ENCODE data around the gene SCN4B.
"Not testable (repeated sequence)": the region's sequence is repeated elsewhere in the genome, so short reads cannot be mapped to it uniquely, and the experiment has no call there.

Gene SCN4B, protein sequence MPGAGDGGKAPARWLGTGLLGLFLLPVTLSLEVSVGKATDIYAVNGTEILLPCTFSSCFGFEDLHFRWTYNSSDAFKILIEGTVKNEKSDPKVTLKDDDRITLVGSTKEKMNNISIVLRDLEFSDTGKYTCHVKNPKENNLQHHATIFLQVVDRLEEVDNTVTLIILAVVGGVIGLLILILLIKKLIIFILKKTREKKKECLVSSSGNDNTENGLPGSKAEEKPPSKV

DNA sequence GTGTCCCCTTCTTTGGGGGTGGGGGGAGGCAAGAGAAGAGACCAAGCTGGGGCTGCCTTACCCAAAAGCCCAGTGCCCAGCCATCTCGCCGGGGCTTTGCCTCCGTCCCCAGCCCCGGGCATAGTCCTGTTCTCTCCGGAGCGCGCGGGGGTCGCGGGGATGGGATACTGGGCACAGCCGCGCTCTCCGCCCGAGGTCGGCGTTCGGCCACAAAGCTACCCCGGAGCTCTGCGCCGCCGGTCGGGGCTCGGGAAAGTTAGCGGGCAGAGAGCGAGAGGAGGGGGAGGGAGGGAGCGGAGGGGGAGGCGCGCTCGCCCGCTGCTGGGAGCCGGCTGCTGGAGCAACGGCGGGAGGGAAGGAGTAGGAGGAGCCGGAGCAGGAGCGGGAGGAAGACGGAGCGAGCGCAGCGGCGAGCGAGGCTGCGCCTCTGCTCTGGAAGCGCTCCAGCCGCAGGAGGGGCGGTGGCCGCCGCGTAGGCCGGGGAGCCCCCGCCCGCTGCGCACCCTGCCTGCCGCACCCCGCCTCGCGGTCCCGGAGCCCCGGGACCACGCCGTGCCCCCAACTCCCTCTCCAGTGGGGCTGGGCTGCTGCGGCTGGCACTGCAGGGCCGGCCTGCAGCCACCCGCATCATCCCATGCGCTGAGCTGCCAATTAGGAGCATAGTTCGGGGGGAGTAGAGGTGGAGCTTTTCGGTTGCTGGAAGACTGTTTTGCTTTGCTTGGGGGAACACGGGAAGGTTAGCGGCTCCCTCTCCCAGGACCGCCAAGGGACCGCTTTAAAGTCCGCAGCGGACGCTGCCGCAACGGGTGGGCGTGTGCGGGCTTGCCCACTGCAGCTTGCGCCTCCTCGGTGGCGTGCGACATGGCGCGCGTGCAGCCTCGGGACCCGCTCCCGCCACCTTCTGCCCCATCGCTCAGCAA lies at the start of gene SCN4B:
TSS of gene SCN4B (minus strand) at position 272 of the 920 bp plus-strand sequence. CDS start at position 122, 150 bp downstream.
- no peak for DNase-seq

DNA sequence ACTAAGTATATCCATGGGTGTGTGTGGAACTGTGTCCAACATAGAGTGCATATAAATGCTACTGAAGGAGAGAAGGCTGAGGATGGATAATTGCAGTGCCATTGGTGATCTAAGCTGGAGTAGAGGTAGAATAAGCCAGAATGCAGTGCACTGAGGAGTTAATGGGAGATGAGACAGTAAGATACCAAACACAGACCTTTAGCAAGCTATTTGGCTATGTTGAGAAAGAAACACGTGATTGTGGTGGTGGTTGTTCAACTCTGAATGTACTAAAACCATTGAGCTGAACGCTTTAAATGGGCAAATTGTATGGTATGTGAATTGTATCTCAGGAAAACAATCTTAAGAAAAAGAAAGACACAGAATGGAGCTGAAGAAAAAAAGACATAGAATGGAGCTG lies 49.3 kb upstream of the SCN4B start:
- DNase-seq, result no peak

DNA sequence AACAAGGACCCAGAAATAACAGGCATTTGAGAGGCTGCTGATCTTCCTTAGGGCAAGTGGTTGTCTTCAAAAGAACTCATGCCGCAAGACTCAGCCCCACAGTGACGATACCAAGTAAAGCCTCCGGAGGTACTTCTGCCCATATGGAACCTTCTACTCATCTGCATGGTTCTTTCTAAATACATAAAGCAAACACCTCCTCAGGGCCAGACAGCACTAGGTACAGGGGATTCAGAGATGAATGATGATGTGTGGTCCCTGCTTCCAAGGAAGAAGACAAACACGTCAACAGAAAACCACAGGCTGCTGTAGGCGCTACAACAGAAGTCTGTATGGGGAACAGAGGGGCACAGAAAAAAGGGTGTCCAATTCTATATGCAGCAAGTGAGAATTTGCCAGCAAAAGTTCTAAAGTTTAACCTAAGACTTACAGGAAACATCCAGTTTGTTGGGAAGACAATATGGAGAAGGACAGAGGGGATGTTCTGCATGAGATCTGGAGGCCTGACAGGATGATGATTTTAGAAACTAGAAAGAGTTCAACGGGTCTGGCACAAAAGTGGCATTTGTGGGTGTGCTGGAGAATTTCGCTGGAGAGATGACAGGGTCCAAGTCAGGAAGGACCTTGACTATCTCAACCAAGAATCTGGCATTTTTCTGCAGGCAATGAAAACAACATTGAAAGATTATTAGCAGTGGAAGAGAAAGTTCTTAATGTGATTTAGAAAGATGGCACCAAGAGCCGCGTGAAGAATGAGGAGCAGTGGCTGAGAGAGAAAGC lies 48.5 kb upstream of the SCN4B start:
- peak; percentile 64 for DNase-seq

DNA sequence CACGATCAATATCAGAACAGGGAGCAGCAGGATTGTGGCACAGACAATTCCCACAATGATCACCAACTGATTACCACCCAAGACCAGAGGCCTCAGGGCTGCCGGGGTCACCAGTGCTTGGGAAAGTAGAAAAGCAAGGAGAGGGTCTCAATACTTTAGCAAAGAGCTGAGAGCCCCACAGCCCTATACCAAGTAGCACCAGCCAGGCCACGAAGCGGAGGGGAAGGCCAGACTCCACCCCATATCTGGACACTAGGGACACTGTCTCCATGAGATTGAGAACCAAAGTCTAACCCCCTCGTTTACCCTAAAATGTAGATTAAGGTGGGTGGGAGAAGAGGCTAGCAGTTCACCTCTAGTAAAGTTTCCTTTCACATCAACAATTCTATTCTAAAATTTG lies 47.9 kb upstream of the SCN4B start:
- no peak for DNase-seq

DNA sequence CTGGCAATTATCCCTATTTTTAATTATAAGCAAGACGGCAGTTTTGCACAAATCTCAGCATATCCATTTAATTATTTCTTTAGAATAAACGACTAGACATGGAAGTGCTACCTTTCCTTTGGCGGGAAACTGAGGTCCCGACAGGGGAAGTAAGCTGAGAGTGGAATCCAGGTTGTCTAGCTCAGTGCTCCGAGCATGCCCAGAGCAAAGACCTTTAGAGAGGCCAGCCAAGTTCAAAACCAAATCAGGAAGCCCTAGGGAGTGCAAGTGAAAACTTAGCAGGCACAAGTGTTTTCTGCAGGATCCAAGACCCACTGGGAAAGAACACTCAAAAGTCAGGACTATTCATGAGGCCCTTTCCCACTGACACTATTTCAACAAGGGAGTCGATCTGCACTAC lies 46.5 kb upstream of the SCN4B start:
- DNase-seq, result no peak

DNA sequence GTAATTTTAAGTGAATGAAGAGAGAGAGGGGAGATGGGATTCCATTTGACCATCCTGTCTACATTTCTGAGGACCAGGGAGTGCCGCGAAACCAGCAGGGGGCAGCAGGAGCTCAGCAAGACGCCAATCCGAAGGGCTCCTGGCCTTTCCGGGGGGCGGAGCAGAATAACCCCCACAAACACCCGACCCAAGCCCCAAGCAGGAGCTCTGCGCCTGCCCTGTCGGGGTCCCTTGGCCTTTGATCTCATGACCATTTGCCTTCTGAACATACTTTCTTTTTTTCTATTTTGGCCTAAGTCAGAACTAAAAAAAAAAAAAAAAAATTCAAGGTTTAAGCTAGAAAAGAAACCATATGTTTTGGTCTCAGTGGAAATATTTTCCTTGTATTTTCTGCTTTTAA lies 45.7 kb upstream of the SCN4B start:
- peak; percentile 88 for DNase-seq

DNA sequence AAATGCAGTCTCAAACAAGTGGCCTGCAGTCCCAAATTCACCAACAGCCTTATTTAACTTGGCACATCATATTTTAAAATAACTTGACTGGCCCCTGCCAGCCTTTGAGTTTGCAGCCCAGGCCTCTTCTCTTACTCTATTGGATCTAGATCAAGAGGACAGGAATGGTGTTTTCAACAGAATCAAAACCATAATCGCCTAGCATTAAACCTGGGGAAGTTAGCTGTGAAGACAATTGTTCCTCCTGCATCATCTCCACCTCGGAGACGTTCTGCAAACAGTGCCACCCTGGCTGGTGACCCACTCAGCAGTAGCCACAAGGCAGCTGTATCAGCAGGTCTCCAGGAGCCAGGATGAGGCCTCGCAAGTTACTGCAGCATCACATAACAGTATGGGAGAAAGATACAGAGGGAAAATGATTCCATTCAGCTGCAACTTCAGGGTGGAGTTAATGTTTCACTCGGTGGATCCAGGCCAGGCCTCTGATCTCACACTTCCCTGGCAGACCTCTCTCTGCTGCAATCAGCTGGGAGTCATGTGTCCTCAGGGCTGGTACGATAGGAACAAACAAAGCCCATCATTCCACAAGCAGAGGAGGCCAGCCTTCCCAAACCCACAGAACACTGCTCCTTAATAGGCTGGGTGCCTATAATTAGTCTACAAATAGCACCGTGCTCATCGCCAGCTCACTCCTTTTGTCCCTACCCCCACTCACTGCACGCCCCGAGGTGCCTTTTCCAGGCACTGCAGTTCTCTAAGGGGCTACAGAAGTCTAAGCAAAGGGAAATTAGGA lies 42.4 kb upstream of the SCN4B start:
- DNase-seq, result no peak

DNA sequence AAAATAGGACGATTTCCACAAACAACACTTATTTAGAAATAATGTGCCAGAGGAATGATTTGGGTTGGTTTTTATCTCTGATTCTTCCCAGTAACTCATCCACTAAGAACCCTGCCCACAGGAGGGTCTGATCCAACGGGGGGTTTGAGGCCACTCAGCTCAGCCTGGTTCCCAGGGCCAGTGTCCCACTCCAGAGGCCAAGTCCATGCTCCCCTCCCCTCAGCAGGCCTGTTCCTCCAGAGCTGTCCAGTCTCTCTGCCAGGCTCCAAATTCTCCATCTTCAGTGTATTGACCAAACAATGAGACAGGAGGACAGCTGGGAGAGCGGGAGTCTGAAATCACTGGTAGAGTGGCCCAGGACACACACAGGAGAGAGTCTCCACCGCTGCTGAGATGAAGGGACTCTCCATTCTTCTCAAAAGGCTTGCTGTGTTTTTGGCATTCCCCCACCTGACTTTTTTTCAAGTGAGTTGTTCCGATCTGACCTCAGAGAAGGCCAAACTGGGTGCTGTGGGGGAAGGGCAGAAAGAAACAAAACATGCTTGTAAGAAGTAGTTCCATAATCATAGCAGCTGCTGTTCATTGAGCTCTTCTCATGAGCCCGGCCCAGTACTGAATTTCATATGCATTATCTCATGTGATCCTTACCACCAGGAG lies 41.4 kb upstream of the SCN4B start:
- DNase-seq, result no peak

DNA sequence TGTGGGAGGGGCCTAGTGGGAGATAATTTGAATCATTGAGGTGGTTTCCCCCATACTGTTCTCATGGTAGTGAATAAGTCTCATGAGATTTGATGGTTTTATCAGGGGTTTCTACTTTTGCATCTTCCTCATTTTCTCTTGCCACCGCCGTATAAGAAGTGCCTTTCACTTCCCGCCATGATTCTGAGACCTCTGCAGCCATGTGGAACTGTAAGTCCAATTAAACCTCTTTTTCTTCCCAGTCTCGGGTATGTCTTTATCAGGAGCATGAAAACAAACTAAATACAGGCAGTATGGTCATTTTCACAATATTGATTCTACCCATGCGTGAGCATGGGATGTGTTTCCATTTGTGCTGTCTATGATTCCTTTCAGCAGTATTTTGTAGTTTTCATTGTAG lies 40.2 kb upstream of the SCN4B start:
- not testable (repeated sequence) for DNase-seq

DNA sequence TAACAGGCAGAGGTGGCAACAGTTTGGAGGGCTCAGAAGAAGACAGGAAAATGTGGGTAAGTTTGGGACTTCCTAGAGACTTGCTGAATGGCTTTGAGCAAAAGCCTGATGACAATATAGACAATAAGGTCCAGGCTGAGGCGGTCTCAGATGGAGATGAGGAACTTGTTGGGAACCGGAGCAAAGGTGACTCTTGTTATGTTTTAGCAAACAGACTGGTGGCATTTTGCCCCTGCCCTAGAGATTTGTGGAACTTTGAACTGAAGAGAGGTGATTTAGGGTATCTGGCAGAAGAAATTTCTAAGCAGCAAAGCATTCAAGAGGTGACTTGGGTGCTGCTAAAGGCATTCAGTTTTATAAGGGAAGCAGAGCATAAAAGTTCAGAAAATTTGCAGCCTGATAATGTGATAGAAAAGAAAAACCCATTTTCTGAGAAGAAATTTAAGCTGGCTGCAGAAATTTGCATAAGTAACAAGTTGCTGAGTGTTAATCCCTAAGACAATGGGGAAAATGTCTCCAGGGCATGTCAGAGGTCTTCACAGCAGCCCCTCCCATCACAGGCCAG lies 38.4 kb upstream of the SCN4B start:
- DNase-seq, result not testable (repeated sequence)

DNA sequence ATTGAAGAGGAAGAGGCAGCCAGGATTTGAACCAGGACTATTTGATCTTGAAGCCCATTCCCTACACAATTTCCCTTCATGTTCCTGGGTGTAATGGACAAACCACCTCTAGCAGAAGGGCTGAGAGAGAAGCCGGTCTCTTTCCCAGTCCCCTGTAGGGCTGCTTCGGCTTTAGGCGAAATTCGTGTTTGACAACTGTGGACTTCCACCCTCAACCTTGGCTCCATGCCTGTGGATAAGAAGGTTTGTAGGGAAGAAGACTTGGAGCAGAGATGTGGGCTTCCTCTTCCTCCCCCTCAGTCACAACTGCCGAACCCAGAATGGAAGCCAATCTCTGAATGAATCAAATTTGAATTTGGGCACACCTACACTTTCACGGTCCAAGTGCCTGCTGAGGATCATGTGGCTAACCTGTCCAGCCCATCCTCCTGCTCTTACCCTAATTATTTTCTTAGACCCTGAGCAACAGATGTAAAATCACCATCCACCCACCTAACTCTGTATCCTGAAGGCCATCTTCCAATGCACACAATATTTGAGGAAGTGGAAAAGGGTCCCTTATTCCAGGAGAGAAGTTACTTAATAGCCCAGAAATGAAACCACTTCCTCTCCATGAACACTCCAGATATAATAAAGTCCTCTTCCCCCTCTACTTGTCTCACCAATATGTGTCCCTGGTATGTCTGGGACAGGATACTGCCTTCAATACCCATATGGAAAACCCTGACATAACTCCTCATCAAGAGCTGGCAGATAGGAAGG lies 33.9 kb upstream of the SCN4B start:
- no peak for DNase-seq

DNA sequence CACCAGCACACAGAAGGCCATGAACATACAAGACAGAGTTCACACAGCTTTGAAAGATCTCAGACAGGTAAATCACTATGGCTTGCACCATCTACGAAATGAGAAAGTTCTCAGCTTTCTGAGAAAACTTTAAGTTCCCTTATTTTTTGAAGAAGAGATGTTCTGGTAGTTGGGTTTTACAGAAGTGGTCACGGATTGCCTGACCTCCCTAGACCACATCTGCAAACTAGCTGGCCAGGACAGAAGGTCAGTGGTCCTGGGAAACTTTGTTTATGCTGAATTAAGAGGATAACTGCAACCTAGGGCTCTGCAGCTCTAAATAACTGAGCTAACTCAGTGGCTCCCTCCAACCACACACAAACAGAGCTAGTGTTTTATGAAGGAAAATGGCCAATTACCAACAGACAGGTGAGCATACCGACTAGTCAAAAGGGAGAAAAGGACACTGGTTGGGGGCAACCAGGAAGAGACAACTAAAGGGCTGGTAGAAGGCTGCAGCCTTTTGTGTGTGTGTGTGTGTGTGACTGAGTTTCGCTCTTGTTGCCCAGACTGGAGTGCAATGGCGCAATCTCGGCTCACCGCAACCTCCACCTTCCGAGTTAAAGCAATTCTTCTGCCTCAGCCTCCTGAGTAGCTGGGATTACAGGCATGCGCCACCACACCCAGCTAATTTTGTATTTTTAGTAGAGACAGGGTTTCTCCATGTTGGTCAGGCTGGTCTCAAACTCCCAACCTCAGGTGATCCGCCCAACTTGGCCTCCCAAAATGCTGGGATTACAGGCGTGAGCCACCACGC lies 32.4 kb upstream of the SCN4B start:
- DNase-seq, result no peak

DNA sequence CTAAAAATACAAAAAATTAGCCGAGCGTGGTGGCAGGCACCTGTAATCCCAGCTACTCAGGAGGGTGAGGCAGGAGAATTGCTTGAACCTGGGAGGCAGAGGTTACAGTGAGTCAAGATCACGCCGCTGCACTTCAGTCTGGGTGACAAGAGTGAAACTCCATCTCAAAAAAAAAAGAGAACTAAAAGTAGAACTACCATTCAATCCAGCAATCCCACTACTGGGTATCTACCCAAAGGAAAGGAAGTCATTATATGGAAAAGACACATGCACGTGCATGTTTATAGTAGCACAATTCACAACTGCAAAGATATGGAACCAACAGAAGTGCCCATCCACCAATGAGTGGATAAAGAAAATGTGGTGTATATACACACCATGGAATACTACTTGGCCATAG lies 31.1 kb upstream of the SCN4B start:
- not testable (repeated sequence) for DNase-seq

DNA sequence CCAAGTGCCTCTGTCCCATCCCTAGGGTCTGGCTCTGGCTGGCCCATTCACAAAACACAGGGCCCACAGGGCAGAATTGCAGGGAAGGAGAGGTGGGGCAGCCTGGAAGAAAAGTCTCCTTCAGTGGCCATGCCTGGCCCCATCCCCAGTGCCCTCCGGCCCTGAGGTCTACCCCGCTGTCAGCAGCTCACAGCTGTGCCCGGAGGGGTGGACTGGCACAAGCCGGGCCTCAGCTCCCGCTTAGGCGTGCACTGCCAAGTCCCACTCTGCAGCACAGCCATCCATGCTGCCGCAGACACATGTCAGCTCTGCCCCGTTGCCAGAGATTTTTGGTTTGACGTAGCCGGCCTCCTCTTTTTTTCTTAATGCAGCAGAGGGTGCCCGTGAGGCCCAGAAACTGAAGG lies 27.7 kb upstream of the SCN4B start:
- DNase-seq, result no peak

DNA sequence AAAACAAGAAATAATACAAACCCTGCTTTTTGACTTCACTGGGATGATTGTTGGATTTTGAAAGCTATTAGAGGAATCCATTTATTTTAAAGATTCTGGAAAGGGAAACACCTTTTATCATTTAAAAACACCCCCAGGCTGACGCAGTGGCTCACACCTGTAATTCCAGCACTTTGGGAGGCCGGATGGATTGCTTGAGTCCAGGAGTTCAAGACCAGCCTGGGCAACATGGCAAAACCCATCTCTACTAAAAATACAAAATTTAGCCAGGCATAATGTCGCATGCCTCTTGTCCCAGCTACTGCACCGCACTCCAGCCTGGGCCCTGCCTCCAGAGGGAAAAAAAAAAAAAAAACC lies 24.1 kb upstream of the SCN4B start:
- DNase-seq, result no peak

DNA sequence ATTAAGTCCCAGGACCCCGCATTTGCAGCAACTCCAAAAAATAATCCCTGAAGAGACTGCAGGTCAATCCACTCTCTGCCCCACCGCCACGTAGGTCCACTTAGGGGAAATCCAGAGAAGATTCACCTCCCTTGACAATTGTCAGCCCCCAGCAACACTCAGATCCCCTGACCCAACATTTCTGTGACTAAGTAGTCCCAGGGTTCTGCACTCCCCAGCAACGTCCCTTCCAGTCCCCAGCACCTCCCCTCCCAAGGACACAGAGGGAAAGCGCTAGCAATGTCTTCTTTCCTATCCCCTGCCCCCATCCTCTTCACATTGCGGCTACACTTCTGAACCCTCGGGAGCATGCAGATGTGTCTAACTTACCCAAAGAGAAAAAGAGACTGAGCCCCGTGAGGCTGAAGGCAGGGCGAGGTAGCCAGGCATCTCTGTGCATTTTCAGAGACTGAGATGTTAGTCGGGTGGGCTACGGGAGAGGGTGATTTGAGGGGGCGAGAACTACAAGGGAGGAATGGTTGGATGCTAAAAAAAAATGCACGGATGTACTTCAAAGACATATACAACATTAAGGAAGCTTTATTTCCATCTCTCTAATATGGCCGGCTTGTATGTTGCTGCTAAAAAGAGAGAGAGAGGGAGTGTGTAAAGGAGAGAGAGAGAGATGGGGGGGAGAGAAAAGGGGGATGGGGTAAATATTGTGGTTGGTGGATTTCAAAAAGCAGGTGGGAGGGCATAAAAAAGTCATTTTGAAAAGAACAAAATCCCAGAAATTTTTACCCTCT lies 23.6 kb upstream of the SCN4B start, which contains the start of gene SCN2B:
TSS of gene SCN2B (minus strand) at position 647 of the 785 bp plus-strand sequence. CDS start at position 439, 208 bp downstream.
- no peak for DNase-seq

DNA sequence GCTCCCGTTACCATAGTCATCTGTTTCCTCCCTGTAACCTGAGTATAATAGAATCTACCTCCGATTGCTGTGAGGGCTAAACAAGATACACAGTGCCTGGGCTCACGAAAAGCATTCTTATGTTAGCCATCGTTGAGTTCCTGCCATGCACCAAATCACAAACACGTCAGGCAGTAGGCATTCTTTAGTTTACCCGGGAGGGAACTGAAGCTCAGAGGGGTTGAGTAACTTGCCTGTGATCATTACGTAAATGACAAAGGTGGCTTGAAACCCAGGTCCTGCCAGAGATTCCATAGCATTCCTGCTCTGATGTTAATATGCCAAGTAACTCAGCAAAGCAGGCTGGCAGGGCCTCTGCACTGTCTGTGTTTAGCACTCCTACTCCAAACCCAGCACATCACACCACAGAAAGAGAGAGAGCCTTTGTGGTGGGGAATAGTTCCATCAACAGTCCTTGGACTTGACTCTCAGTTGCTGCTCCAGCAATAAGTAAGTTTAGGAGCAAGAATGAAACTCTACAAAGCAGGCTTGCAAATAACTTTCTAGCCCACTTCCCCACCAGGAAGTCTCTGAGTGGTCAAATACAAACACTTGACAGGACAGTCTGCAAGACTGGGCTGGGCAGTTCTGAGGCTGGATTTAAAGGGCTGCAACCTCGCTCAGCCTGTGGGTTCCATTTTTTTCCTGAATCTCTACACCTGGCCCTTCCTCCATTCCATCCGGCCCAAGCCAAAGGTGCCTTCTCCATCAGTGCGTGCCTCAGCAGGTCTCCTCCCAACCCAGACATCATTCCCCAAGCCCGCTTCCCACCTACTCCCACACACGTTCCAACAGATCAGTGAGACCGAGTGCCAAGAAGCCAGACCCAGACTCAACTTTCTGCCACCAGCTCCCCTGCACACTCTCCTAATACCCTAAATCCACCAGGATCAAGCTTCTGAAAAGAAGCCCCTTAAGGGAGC lies 22.7 kb upstream of the SCN4B start:
- DNase-seq, result no peak

DNA sequence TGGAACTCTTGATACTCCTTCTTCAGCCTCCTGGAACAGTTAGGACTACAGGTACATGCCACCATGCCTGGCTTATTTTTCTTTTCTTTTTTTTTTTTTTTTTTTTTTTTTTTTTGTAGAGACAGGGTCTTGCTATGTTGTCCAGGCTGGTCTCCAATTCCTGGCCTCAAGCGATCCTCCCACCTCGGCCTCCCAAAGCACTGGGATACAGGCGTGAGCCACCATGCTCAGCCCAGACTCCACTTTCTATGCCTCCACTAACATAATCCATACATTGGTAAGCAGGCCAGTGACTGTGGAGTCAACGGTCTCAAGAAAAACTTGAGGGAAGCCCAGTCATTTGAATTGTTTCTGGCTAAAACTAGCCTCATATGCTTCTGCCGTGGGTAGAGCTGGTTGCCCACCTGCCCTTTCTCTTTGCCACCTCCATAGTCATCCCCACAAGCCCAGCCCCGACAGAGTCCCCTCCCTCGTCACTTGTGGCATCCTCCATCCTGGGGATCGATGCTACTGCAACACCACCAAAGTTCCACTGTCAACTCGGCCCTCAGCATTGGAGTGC lies 21.5 kb upstream of the SCN4B start:
- DNase-seq, result no peak
